K562 (cell line): ENCODE results near the gene PDE8B. TPM values are rescaled to one million over a fixed set of nuclear protein-coding genes. Genes with fewer than 3 reads are reported as not detected.

Experiments used
- ATAC-seq: fragments of 200-7000 bp; cut with Tn5 transposase; 3 replicates; pipeline ENCODE4 v1.9.1; 2020; ENCODE audit warnings: moderate library complexity
- BruUV-seq: library from RNA; stranded (reverse); fragments of 400-500 nt; replicated peaks from 2 replicates; lab custom pipeline; 2021; lab: Mats Ljungman, UMichigan
- CTCF ChIA-PET: fragments of 300-600 bp; formaldehyde crosslinking; extraction: SDS; loops from one replicate; lab custom pipeline; 2021; ENCODE audit warnings: low intra/inter-chr PET ratio; lab: Yijun Ruan, JAX
- POLR2A ChIA-PET: fragments of 300-600, 350-650 bp; sonication (Branson Sonifier 250); formaldehyde crosslinking; extraction: SDS; loops from one replicate; lab custom pipeline; 2021; ENCODE audit warnings: antibody characterized with exemption, inconsistent platforms; lab: Yijun Ruan, JAX
- DNase-seq, 4 experiments: peaks; one replicate each; pipeline versions ENCODE4 v3.0.0 to v3.0.0-alpha.2; 2011 to 2018; ENCODE audit warnings: low spot score in 3 of 4, mixed read lengths in 3 of 4; ENCODE audit errors: extremely low read depth in 1 of 4
- FAIRE-seq: peaks from 2 replicates; lab custom pipeline; 2011; peaks lifted over from hg19 to GRCh38; lab: Jason Lieb, UNC
- H2AFZ ChIP-seq: 2 replicates; pipeline ENCODE4 v1.6.0; 2011; ENCODE audit warnings: low read depth, low read length, control low read depth, inconsistent platforms
- H3K27ac ChIP-seq: fragments of 200-600 bp; 3 replicates; pipeline ENCODE4 v1.8.0; 2011; ENCODE audit warnings: low read depth, mild to moderate bottlenecking, control low read depth, inconsistent platforms, low read length, moderate library complexity, mixed read lengths; ENCODE audit errors: extremely low read depth
- H3K27me3 ChIP-seq, 2 experiments: fragments of 300-600 bp in 1 of 2; 2 replicates in 1 of 2; 3 replicates in 1 of 2; pipeline versions ENCODE4 v1.6.0 to v1.8.0; 2011; ENCODE audit warnings: inconsistent platforms in 2 of 2, low read length in 2 of 2, mild to moderate bottlenecking in 1 of 2, mixed read lengths in 1 of 2, moderate library complexity in 1 of 2; ENCODE audit not compliant: control insufficient read depth in 2 of 2, insufficient read depth in 2 of 2
- H3K36me3 ChIP-seq: fragments of 300-600 bp; 3 replicates; pipeline ENCODE4 v1.8.0; 2011; ENCODE audit warnings: mild to moderate bottlenecking, low read length, inconsistent platforms; ENCODE audit not compliant: control insufficient read depth, insufficient read depth
- H3K4me1 ChIP-seq, 2 experiments: fragments of 200-600 bp in 1 of 2; replicated peaks in 1 of 2; 2 replicates in 1 of 2; 3 replicates in 1 of 2; pipeline versions ENCODE4 v1.5.1 to v1.8.0; 2011; ENCODE audit warnings: inconsistent platforms in 2 of 2, low read length in 2 of 2, mild to moderate bottlenecking in 1 of 2, mixed read lengths in 1 of 2, moderate library complexity in 1 of 2; ENCODE audit not compliant: control insufficient read depth in 2 of 2, insufficient read depth in 2 of 2
- H3K4me2 ChIP-seq: 2 replicates; pipeline ENCODE4 v1.6.1; 2011; ENCODE audit warnings: low read length, control low read depth, inconsistent platforms, mixed read lengths; ENCODE audit not compliant: insufficient read depth
- H3K4me3 ChIP-seq: fragments of 200-600 bp; sonication (generic), shearing (Covaris generic); 2 replicates; pipeline ENCODE4 v1.5.1; 2016; ENCODE audit warnings: control low read depth, inconsistent platforms
- H3K79me2 ChIP-seq: fragments of 200-600 bp; 3 replicates; pipeline ENCODE4 v1.8.0; 2011; ENCODE audit warnings: low read length, inconsistent platforms; ENCODE audit not compliant: control insufficient read depth, insufficient read depth
- H3K9ac ChIP-seq, 2 experiments: 2 replicates each; pipeline versions ENCODE4 v1.6.0 to v1.6.1; 2011; ENCODE audit warnings: low read depth in 2 of 2, low read length in 2 of 2, control low read depth in 1 of 2, inconsistent platforms in 1 of 2, mild to moderate bottlenecking in 1 of 2, mixed read lengths in 1 of 2; ENCODE audit not compliant: insufficient read depth in 1 of 2
- H3K9me1 ChIP-seq: one replicate; pipeline ENCODE4 v1.6.0; 2011; ENCODE audit warnings: inconsistent platforms, mild to moderate bottlenecking, low read length, moderate library complexity; ENCODE audit not compliant: control insufficient read depth, insufficient read depth
- H3K9me3 ChIP-seq: replicated peaks from 2 replicates; pipeline ENCODE4 v1.5.1; 2011; ENCODE audit warnings: low read depth, low read length, inconsistent platforms; ENCODE audit not compliant: control insufficient read depth, insufficient read depth
- H4K20me1 ChIP-seq: replicated peaks from 2 replicates; pipeline ENCODE4 v1.6.1; 2011; ENCODE audit warnings: low read length, inconsistent platforms, mixed read lengths; ENCODE audit not compliant: control insufficient read depth, insufficient read depth
- FOXM1 ChIP-seq, 2 experiments: fragments of 450-650 bp in 1 of 2; sonication (generic) in 1 of 2; formaldehyde crosslinking in 1 of 2; IDR thresholded peaks; 2 replicates each; pipeline versions ENCODE4 v1.6.1 to v1.9.0; 2017 to 2022; ENCODE audit warnings: low read depth in 2 of 2, mild to moderate bottlenecking in 2 of 2, missing genetic modification reagents in 1 of 2, moderate library complexity in 1 of 2
- HNRNPUL1 ChIP-seq: fragments of 200-400 bp; formaldehyde crosslinking; IDR thresholded peaks from 2 replicates; pipeline ENCODE4 v1.6.1; 2017; ENCODE audit warnings: low read length
- KLF10 ChIP-seq: fragments of 250-450 bp; sonication (Bioruptor Pico); IDR thresholded peaks from 2 replicates; pipeline ENCODE4 v1.6.1; 2021; ENCODE audit warnings: matching md5 sums
- MTA1 ChIP-seq: fragments of 450-650 bp; IDR thresholded peaks from 2 replicates; pipeline ENCODE4 v1.6.1; 2017; ENCODE audit warnings: borderline replicate concordance
- NFIC ChIP-seq: fragments of 450-650 bp; IDR thresholded peaks from 2 replicates; pipeline ENCODE4 v1.6.1; 2017; ENCODE audit warnings: mild to moderate bottlenecking, inconsistent platforms
- SUPT5H ChIP-seq: fragments of 450-650 bp; IDR thresholded peaks from 2 replicates; pipeline ENCODE4 v1.6.1; 2016
- TARDBP ChIP-seq: fragments of 450-650 bp; IDR thresholded peaks from 2 replicates; pipeline ENCODE4 v1.6.1; 2016
- TCFL5 ChIP-seq: fragments of 250-450 bp; sonication (Bioruptor Pico); conservative IDR thresholded peaks from 2 replicates; pipeline ENCODE4 v1.6.1; 2021; ENCODE audit warnings: mild to moderate bottlenecking, moderate library complexity, matching md5 sums
- TFAM ChIP-seq: fragments of 250-450 bp; sonication (Bioruptor Pico); conservative IDR thresholded peaks from 2 replicates; pipeline ENCODE4 v1.5.0; 2021; ENCODE audit warnings: mild to moderate bottlenecking, moderate library complexity
- USF1 ChIP-seq: sonication (generic); formaldehyde crosslinking; IDR thresholded peaks from 2 replicates; pipeline ENCODE4 v1.9.0; 2022; ENCODE audit warnings: mild to moderate bottlenecking, missing genetic modification reagents
- ZEB2 ChIP-seq: fragments of 450-650 bp; IDR thresholded peaks from 2 replicates; pipeline ENCODE4 v1.6.1; 2016
- ZFX ChIP-seq: sonication (generic); formaldehyde crosslinking; IDR thresholded peaks from 2 replicates; pipeline ENCODE4 v1.8.0; 2022; ENCODE audit warnings: mild to moderate bottlenecking, missing genetic modification reagents, moderate library complexity
- ZNF644 ChIP-seq: fragments of 200-800 bp; sonication (Bioruptor generic); IDR thresholded peaks from 2 replicates; pipeline ENCODE4 v1.6.1; 2016; ENCODE audit warnings: low read depth, missing genetic modification characterization, missing compliant biosample characterization
- WGBS: fragments of 100-300 bp; shearing (Covaris generic); methylation state at CpG from one replicate; pipeline ENCODE4 v1.1.6; 2016; ENCODE audit warnings: low coverage, mixed read lengths; ENCODE audit not compliant: insufficient coverage; ENCODE audit errors: missing lambda C conversion rate; 5-methylcytosine and 5-hydroxymethylcytosine counted together
- in situ Hi-C: fragments of 300-500 bp; cut with MboI; formaldehyde crosslinking; loops from 4 replicates; pipeline ENCODE4 v1.15.0; 2018; ENCODE audit warnings: inconsistent platforms, mixed read lengths
- intact Hi-C: fragments of 100-400 bp; cut with micrococcal nuclease; formaldehyde crosslinking; loops from 2 replicates; pipeline ENCODE4 v1.14.2; 2022
- polyA plus RNA-seq, 8 experiments: library from polyadenylated mRNA; depleted of rRNA in 4 of 8; stranded (reverse) in 5 of 8; unstranded in 3 of 8; fragments of >200 nt; fragmentation: Nextera tagmentation in 2 of 8; fragmentation: Illumina TruSeq in 1 of 8; extraction: Ambion mirVana in 2 of 8; extraction: Trizol in 1 of 8; gene quantifications; 2 replicates each; pipeline versions ENCODE4 v1.2.1 to v1.2.3, GENCODE V29; 2011 to 2014; ENCODE audit warnings: inconsistent platforms in 1 of 8, missing spikeins in 1 of 8
- total RNA-seq, 7 experiments: library from RNA; depleted of rRNA in 6 of 7; stranded (reverse); fragments of >200 nt in 6 of 7; fragmentation: Illumina TruSeq in 2 of 7; extraction: Trizol in 2 of 7; gene quantifications; 2 replicates each; pipeline versions ENCODE4 v1.2.1 to v1.2.3, GENCODE V29; 2011 to 2021; ENCODE audit warnings: low replicate concordance in 1 of 7

The PDE8B gene
- total and polyA plus RNA-seq, 9 of the 15 experiments (the other 6 are each of a cell fraction or from before 2014, with no cell fraction given): 0.15 to 0.28 TPM; not detected in 7

GRCh38 chr5:77251921-77252320, 41.4 kb downstream of the PDE8B start:
- H3K79me2 ChIP-seq: no peaks in the 10 kb centered on the region
- H3K4me3 ChIP-seq: no peak overlapping the region
- DNase-seq: no peak
- peaks cover 0 to 19% of the 10 kb centered on the region in 2 experiments; a peak in 2 of 5 replicates for H3K27me3 ChIP-seq
- H2AFZ ChIP-seq: no peak overlapping the region
- no peak for ATAC-seq
- H3K9me1 ChIP-seq: no peaks in the 10 kb centered on the region
- no peaks in the 10 kb centered on the region for H3K4me1 ChIP-seq
- H3K9ac ChIP-seq: no peak overlapping the region
- no peaks in the 10 kb centered on the region for H4K20me1 ChIP-seq
- CTCF ChIA-PET: no interaction called here
- no TSS peak for BruUV-seq
- FAIRE-seq: no peak
- no peak overlapping the region for H3K27ac ChIP-seq
- 0% methylated on average over 3 of the region's 3 CpGs for WGBS
- intact Hi-C loops (no loop called here), in situ Hi-C loops (no loop called here)
- POLR2A ChIA-PET: no interaction called here
- H3K9me3 ChIP-seq: no peaks in the 10 kb centered on the region
- no peak overlapping the region for H3K4me2 ChIP-seq
- TF ChIP-seq HNRNPUL1: no peak
- TF ChIP-seq TFAM (CRISPR knock-in tag): no peak
- TF ChIP-seq ZFX (CRISPR knock-in tag): no peak
- TF ChIP-seq NFIC: no peak
- no peak for TF ChIP-seq FOXM1 (IDR thresholded peaks at IDR 0.05; ENCODE audit: low read depth)
- TF ChIP-seq FOXM1 (CRISPR knock-in tag; IDR thresholded peaks at IDR 0.05; ENCODE audit: low read depth): no peak
- no peak for TF ChIP-seq KLF10
- TF ChIP-seq TARDBP: no peak
- TF ChIP-seq SUPT5H: no peak
- TF ChIP-seq USF1 (CRISPR knock-in tag): no peak
- TF ChIP-seq ZNF644: no peak
- TF ChIP-seq TCFL5 (CRISPR knock-in tag): no peak
- TF ChIP-seq MTA1: no peak
- no peak for TF ChIP-seq ZEB2
- H3K36me3 ChIP-seq: no peaks in the 10 kb centered on the region
